ENCODE results near the gene EIF4H. TPM values are rescaled to one million over a fixed set of nuclear protein-coding genes. Genes with fewer than 3 reads are reported as not detected.
"Not testable (repeated sequence)": the region's sequence is repeated elsewhere in the genome, so short reads cannot be mapped to it uniquely, and the experiment has no call there.

Gene EIF4H
- total RNA-seq, 2 donors from 2014 or later, result 344 to 347 TPM

GRCh38 chr7:74155810-74156395 lies 18.3 kb upstream of the EIF4H start:
- Mint-ChIP-seq H3K4me3 (no peak overlapping the region), H3K27ac (no peak overlapping the region), H3K36me3 (no peaks in the 10 kb centered on the region), H3K9me3 (no peaks in the 10 kb centered on the region), H3K4me1 (ENCODE audit: low read depth in 2 of 2) (no peaks in the 10 kb centered on the region), H3K27me3 (no peaks in the 10 kb centered on the region)
- ATAC-seq (no peak), DNase-seq (ENCODE audit: low spot score) (no peak)

GRCh38 chr7:74157605-74158004 lies 16.6 kb upstream of the EIF4H start:
- no peak overlapping the region for H3K4me3 Mint-ChIP-seq
- no peaks in the 10 kb centered on the region for H3K9me3 Mint-ChIP-seq
- DNase-seq (ENCODE audit: low spot score), result no peak
- H3K27ac Mint-ChIP-seq, result no peak overlapping the region
- no peaks in the 10 kb centered on the region for H3K36me3 Mint-ChIP-seq
- H3K4me1 Mint-ChIP-seq (ENCODE audit: low read depth in 2 of 2), result no peaks in the 10 kb centered on the region
- no peaks in the 10 kb centered on the region for H3K27me3 Mint-ChIP-seq
- no peak for ATAC-seq

- Mint-ChIP-seq H3K27ac (no peak overlapping the region), H3K36me3 (no peaks in the 10 kb centered on the region), H3K4me1 (ENCODE audit: low read depth in 2 of 2) (peaks cover 0 to 2% of the 10 kb centered on the region in 2 donors), H3K4me3 (no peak overlapping the region), H3K27me3 (no peaks in the 10 kb centered on the region), H3K9me3 (no peaks in the 10 kb centered on the region)
- ATAC-seq, result no peak
- DNase-seq (ENCODE audit: low spot score), result no peak
These were observed 9.1 kb upstream of the EIF4H start for GRCh38 chr7:74164985-74165456.

DNA sequence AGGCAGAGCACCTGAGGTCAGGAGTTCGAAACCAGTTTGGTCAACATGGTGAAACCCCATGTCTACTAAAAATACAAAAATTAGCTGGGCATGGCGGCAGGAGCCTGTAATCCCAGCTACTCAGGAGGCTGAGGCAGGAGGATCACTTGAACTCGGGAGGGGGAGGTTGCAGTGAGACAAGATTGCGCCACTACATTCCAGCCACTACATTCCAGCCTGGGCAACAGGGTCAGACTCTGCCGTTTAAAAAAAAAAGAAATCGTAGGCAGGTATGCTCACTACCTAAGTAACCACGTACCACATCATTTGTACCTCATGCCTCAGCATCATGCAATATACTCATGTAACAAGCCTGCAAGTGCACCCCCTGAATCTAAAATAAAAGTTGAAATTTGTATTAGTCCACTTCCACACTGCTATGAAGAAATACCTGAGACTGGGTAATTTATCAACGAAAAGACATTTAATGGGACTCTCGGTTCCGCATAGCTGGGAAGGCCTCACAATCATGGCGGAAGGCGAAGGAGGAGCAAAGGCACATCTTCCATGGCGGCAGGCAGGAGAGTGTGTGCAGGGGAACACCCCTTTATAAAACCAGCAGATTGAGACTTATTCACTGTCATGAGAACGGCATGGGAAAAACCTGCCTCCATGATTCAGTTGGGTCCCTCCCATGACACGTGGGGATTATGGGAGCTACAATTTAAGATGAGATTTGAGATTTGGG lies 8.1 kb upstream of the EIF4H start:
- H3K4me3 Mint-ChIP-seq, result no peak overlapping the region
- no peaks in the 10 kb centered on the region for H3K9me3 Mint-ChIP-seq
- peaks cover 0 to 2% of the 10 kb centered on the region in 2 donors for H3K4me1 Mint-ChIP-seq (ENCODE audit: low read depth in 2 of 2)
- no peaks in the 10 kb centered on the region for H3K27me3 Mint-ChIP-seq
- DNase-seq (ENCODE audit: low spot score), result no peak
- H3K27ac Mint-ChIP-seq, result no peak overlapping the region
- H3K36me3 Mint-ChIP-seq, result no peaks in the 10 kb centered on the region
- ATAC-seq, result no peak

GRCh38 chr7:74167324-74167723 lies 6.8 kb upstream of the EIF4H start:
- H3K36me3 Mint-ChIP-seq; H3K9me3 Mint-ChIP-seq; H3K27me3 Mint-ChIP-seq; H3K4me3 Mint-ChIP-seq; DNase-seq (ENCODE audit: low spot score); H3K4me1 Mint-ChIP-seq (ENCODE audit: low read depth in 2 of 2); ATAC-seq; H3K27ac Mint-ChIP-seq: not testable (repeated sequence)

DNA sequence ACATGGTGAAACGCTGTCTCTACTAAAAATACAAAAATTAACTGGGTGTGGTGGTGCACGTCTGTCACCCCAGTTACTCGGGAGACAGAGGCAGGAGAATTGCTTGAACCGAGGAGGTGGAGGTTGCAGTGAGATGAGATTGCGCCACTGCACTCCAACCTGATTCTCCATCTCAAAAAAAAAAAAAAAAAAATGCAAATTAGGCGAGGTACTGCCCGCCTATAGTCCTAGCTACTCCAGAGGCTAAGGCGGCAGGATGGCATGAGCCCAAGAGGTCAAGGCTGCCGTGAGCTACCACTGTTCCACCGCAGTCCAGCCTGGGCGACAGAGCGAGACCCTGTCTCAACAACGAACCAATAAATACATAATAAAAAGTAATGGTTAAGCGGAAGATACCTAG lies 1.1 kb upstream of the EIF4H start:
- ATAC-seq (no peak), DNase-seq (ENCODE audit: low spot score) (no peak)
- H3K9me3 Mint-ChIP-seq, result no peaks in the 10 kb centered on the region
- H3K27me3 Mint-ChIP-seq, result no peaks in the 10 kb centered on the region
- peaks cover 13% of the 10 kb centered on the region for H3K36me3 Mint-ChIP-seq
- peaks cover 26 to 34% of the 10 kb centered on the region in 2 donors for H3K4me1 Mint-ChIP-seq (ENCODE audit: low read depth in 2 of 2)
- H3K4me3 Mint-ChIP-seq, result peak overlapping the region; percentile 90
- H3K27ac Mint-ChIP-seq, result peak overlapping the region; percentile 77 to 95

- Mint-ChIP-seq H3K36me3 (peaks cover 13% of the 10 kb centered on the region), H3K4me3 (peak overlapping the region; percentile 90), H3K27me3 (no peaks in the 10 kb centered on the region), H3K27ac (peak overlapping the region; percentile 77 to 95), H3K9me3 (no peaks in the 10 kb centered on the region), H3K4me1 (ENCODE audit: low read depth in 2 of 2) (peaks cover 26 to 34% of the 10 kb centered on the region in 2 donors)
- DNase-seq (ENCODE audit: low spot score) (no peak), ATAC-seq (no peak)
These were observed 678 bp upstream of the EIF4H start for GRCh38 chr7:74173491-74173865.

- Mint-ChIP-seq H3K27me3 (no peaks in the 10 kb centered on the region), H3K4me1 (ENCODE audit: low read depth in 2 of 2) (peaks cover 33 to 42% of the 10 kb centered on the region in 2 donors), H3K36me3 (peaks cover 13% of the 10 kb centered on the region), H3K9me3 (no peaks in the 10 kb centered on the region), H3K27ac (peak overlapping the region; percentile 77 to 95), H3K4me3 (peak overlapping the region; percentile 90)
- ATAC-seq (peak; percentile 56 to 64), DNase-seq (ENCODE audit: low spot score) (peak; percentile 64)
These were observed 488 bp downstream of the EIF4H start for GRCh38 chr7:74174606-74175082.

DNA sequence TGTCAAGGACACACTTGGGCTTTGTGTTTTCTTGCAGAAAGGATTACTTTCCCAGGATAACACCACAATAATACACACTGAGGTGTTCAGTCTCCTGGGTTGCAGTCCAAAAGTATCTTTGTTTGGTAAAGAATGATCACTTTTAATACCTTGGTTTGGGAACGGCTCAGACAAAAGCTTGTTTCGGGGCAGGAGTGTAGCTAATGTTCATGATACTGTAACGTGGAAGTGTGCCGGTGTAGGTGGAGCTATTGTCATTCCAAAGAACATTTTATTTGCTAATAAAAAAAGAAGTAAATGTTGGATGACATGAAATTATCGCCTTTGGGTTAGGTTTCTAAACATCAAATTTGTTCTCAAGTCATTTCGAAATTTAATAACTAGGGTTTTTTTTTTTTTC lies 1.2 kb downstream of the EIF4H start:
- peak overlapping the region; percentile 77 to 95 for H3K27ac Mint-ChIP-seq
- H3K4me3 Mint-ChIP-seq, result peak overlapping the region; percentile 90
- H3K9me3 Mint-ChIP-seq, result no peaks in the 10 kb centered on the region
- H3K36me3 Mint-ChIP-seq, result peaks cover 13% of the 10 kb centered on the region
- DNase-seq (ENCODE audit: low spot score) (no peak), ATAC-seq (no peak)
- H3K27me3 Mint-ChIP-seq, result no peaks in the 10 kb centered on the region
- peaks cover 34 to 44% of the 10 kb centered on the region in 2 donors for H3K4me1 Mint-ChIP-seq (ENCODE audit: low read depth in 2 of 2)

GRCh38 chr7:74176555-74176954 lies 2.4 kb downstream of the EIF4H start:
- H3K4me1 Mint-ChIP-seq (ENCODE audit: low read depth in 2 of 2), result peaks cover 43 to 53% of the 10 kb centered on the region in 2 donors
- no peaks in the 10 kb centered on the region for H3K27me3 Mint-ChIP-seq
- H3K36me3 Mint-ChIP-seq, result peaks cover 13% of the 10 kb centered on the region
- peak overlapping the region; percentile 90 for H3K4me3 Mint-ChIP-seq
- peak overlapping the region in 1 of 2 donors; percentile 95 for H3K27ac Mint-ChIP-seq
- no peak for DNase-seq (ENCODE audit: low spot score)
- no peaks in the 10 kb centered on the region for H3K9me3 Mint-ChIP-seq
- no peak for ATAC-seq

- H3K4me1 Mint-ChIP-seq (ENCODE audit: low read depth in 2 of 2), result peaks cover 57 to 60% of the 10 kb centered on the region in 2 donors
- peak overlapping the region; percentile 43 for H3K4me3 Mint-ChIP-seq
- no peak for ATAC-seq
- no peaks in the 10 kb centered on the region for H3K9me3 Mint-ChIP-seq
- H3K27me3 Mint-ChIP-seq, result no peaks in the 10 kb centered on the region
- H3K27ac Mint-ChIP-seq, result peak overlapping the region; percentile 51 to 88
- H3K36me3 Mint-ChIP-seq, result peaks cover 13% of the 10 kb centered on the region
- no peak for DNase-seq (ENCODE audit: low spot score)
These were observed 4.5 kb downstream of the EIF4H start for GRCh38 chr7:74178632-74179031.

GRCh38 chr7:74179935-74180604 lies 5.9 kb downstream of the EIF4H start:
- peaks cover 15% of the 10 kb centered on the region for H3K36me3 Mint-ChIP-seq
- no peaks in the 10 kb centered on the region for H3K27me3 Mint-ChIP-seq
- DNase-seq (ENCODE audit: low spot score) (no peak), ATAC-seq (no peak)
- H3K4me3 Mint-ChIP-seq, result no peak overlapping the region
- H3K9me3 Mint-ChIP-seq, result no peaks in the 10 kb centered on the region
- H3K27ac Mint-ChIP-seq, result peak overlapping the region in 1 of 2 donors; percentile 4
- peaks cover 68 to 69% of the 10 kb centered on the region in 2 donors for H3K4me1 Mint-ChIP-seq (ENCODE audit: low read depth in 2 of 2)

- Mint-ChIP-seq H3K4me3 (no peak overlapping the region), H3K4me1 (ENCODE audit: low read depth in 2 of 2) (peaks cover 68 to 73% of the 10 kb centered on the region in 2 donors), H3K27me3 (no peaks in the 10 kb centered on the region), H3K27ac (peak overlapping the region in 1 of 2 donors; percentile 4), H3K36me3 (peaks cover 10% of the 10 kb centered on the region), H3K9me3 (no peaks in the 10 kb centered on the region)
- ATAC-seq (no peak), DNase-seq (ENCODE audit: low spot score) (no peak)
These were observed 6.7 kb downstream of the EIF4H start for GRCh38 chr7:74180866-74181265.

DNA sequence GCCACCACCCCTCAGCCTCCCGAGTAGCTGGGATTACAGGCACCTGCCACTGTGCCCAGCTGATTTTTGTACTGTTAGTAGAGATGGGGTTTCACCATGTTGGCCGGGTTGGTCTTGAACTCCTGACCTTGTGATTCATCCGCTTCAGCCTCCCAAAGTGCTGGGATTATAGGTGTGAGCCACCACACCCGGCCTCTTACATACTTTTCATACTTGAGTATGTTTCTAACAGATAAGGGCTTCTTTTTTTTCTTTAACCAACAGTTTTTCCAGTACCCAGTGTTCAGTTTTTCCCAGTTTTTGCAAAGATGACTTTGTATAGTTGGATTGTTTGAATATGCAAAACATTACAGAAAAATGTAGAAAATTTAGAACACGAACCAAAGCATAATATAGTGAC lies 7.7 kb downstream of the EIF4H start:
- no peak for ATAC-seq
- no peak for DNase-seq (ENCODE audit: low spot score)
- peaks cover 6% of the 10 kb centered on the region for H3K36me3 Mint-ChIP-seq
- no peak overlapping the region for H3K4me3 Mint-ChIP-seq
- no peaks in the 10 kb centered on the region for H3K9me3 Mint-ChIP-seq
- H3K4me1 Mint-ChIP-seq (ENCODE audit: low read depth in 2 of 2), result peaks cover 66 to 72% of the 10 kb centered on the region in 2 donors
- H3K27me3 Mint-ChIP-seq, result no peaks in the 10 kb centered on the region
- H3K27ac Mint-ChIP-seq, result peak overlapping the region in 1 of 2 donors; percentile 4

Data from natural killer cell treated with Interleukin-12 subunit alpha and Interleukin-12 subunit beta and Interleukin-15 and Interleukin-18, amount 100 ng/mL, for 72 hours (primary cell).